IPS-18c (cell line): Measurements from ENCODE around the gene PIGW.

ENCODE experiments used
- H3K4me3 ChIP-seq: 2 replicates; pipeline ENCODE4 v1.7.0; 2013; ENCODE audit warnings: low read depth, mild to moderate bottlenecking, low read length, moderate library complexity; ENCODE audit not compliant: insufficient read depth
- H3K9me3 ChIP-seq: one replicate; pipeline ENCODE4 v1.6.1; 2013; ENCODE audit warnings: mild to moderate bottlenecking, low read length, moderate library complexity; ENCODE audit not compliant: control insufficient read depth, insufficient read depth

Gene PIGW

DNA sequence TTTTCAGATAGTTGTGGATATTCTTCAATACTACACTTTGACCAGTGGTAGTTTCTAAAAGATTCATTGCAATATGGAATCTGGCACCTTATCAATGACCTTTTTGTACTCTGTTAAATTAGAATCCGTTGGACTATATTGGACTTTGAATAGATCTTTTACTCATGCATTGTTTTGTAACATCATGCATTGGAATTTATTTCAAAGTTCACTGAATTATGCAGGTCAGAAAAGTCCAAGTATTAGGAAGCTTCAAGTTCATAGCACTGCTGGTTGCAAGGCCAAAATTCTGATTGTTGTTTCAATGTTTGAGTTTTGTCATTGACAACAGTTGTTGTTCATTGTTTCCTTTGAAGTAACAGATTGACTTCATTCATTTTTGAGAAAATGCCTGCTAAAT, 49.0 kb downstream of the PIGW start:
- H3K9me3 ChIP-seq = no peaks in the 10 kb centered on the region
- no peak overlapping the region for H3K4me3 ChIP-seq

DNA sequence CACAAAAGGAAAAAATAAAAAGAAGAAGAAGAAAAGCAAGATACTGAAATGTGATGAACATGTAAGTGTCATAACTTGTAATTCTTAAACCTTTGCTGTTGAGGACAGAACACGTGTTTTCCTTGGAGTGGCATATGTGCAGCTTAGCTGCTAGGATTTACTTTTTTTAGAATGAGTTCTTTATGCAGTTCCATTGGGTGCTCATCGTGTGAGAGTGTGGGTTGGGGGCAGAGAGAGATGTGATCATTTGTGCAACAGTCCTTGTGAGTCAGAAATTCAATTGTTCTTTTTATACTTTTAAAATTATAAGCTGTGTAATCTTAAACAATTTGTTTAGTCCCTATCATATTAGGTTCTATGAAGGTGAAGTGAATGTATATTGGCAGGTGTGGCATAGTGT, 51.4 kb downstream of the PIGW start:
- Histone ChIP-seq H3K4me3 (no peak overlapping the region), H3K9me3 (no peaks in the 10 kb centered on the region)
